H1 (cell line): ENCODE data around the gene DNAI2.

ENCODE experiments used
- ATF3 ChIP-seq: IDR thresholded peaks from 2 replicates; pipeline ENCODE4 v1.6.1; 2011; ENCODE audit warnings: low read depth, mild to moderate bottlenecking, low read length; ENCODE audit not compliant: insufficient read depth
- CEBPB ChIP-seq: IDR thresholded peaks from 2 replicates; pipeline ENCODE4 v1.6.1; 2012; ENCODE audit warnings: low read depth, low read length
- CTCF ChIP-seq, 3 experiments: IDR thresholded peaks; 1 replicate in 2 of 3; 2 replicates in 1 of 3; pipeline versions ENCODE4 v1.5.1 to v1.6.1; 2011; ENCODE audit warnings: low read length in 3 of 3, mild to moderate bottlenecking in 3 of 3, inconsistent platforms in 2 of 3, low read depth in 1 of 3, moderate library complexity in 1 of 3; ENCODE audit not compliant: insufficient read depth in 1 of 3; ENCODE audit errors: control extremely low read depth in 1 of 3
- POLR2A ChIP-seq, 2 experiments: IDR thresholded peaks; 1 replicate in 1 of 2; 2 replicates in 1 of 2; pipeline ENCODE4 v1.6.1; 2011; ENCODE audit warnings: low read depth in 2 of 2, low read length in 2 of 2, mild to moderate bottlenecking in 2 of 2; ENCODE audit errors: control extremely low read depth in 1 of 2

- TF ChIP-seq CTCF (IDR thresholded peaks at IDR 0.05; ENCODE audit: control extremely low read depth in 1 of 3, insufficient read depth in 1 of 3, low read depth in 1 of 3, low read length in 3 of 3) (no peak), CEBPB (no peak), ATF3 (no peak), POLR2A (IDR thresholded peaks at IDR 0.05; ENCODE audit: control extremely low read depth in 1 of 2, low read depth in 2 of 2, low read length in 2 of 2) (no peak)
Observed at GRCh38 chr17:74304184-74304583, 30.1 kb downstream of the DNAI2 start.
